HCT116 (cell line): Measurements from ENCODE around the gene GPAT3. TPM values are rescaled to one million over a fixed set of nuclear protein-coding genes. Genes with fewer than 3 reads are reported as not detected.
A peak's percentile ranks its signal among the peaks of the same experiment; 100 is the strongest.

ENCODE experiments used
- ATAC-seq: fragments of 200-7000 bp; cut with Tn5 transposase; 2 replicates; pipeline ENCODE4 v1.9.1; 2020; ENCODE audit warnings: mild to moderate bottlenecking, moderate library complexity
- BruUV-seq: library from RNA; stranded (reverse); fragments of 400-500 nt; replicated peaks from 2 replicates; lab custom pipeline; 2021; lab: Mats Ljungman, UMichigan
- CTCF ChIA-PET: fragments of 300-600 bp; sonication (Branson Sonifier 250); formaldehyde crosslinking; loops from one replicate; lab custom pipeline; 2021; ENCODE audit warnings: antibody characterized with exemption; lab: Charles Lee
- POLR2A ChIA-PET: fragments of 300-600, 350-600 bp; sonication (Branson Sonifier 250); formaldehyde crosslinking; loops from one replicate; lab custom pipeline; 2021; ENCODE audit warnings: antibody characterized with exemption; lab: Charles Lee
- RAD21 ChIA-PET, 2 experiments: fragments of 300-600 bp; sonication (Branson Sonifier 250); formaldehyde crosslinking; loops; one replicate each; lab custom pipeline; 2023; ENCODE audit warnings: low total read pairs in 2 of 2; ENCODE audit not compliant: uncharacterized antibody in 2 of 2, unreplicated experiment in 2 of 2, low non-redundant PET in 1 of 2; lab: Charles Lee
- DNase-seq: peaks from one replicate; pipeline ENCODE4 v3.0.0-alpha.2; 2010; ENCODE audit warnings: low read depth, low spot score
- H2AFZ ChIP-seq: fragments of 200-600 bp; shearing (Covaris generic), sonication (generic); 2 replicates; pipeline ENCODE4 v1.6.1; 2017; ENCODE audit warnings: low read depth, mixed run types, mixed read lengths, antibody characterized with exemption, low read length; ENCODE audit not compliant: poor library complexity, severe bottlenecking
- H3K27ac ChIP-seq: 2 replicates; pipeline ENCODE4 v1.5.1; 2012; ENCODE audit warnings: low read depth, low read length
- H3K27me3 ChIP-seq: fragments of 200-600 bp; sonication (generic); 2 replicates; pipeline ENCODE4 v1.6.1; 2016; ENCODE audit warnings: mixed run types, low read length, mixed read lengths; ENCODE audit not compliant: insufficient read depth
- H3K36me3 ChIP-seq, 2 experiments: fragments of 200-500 bp in 1 of 2; fragments of 200-600 bp in 1 of 2; sonication (Bioruptor generic) in 1 of 2; sonication (generic) in 1 of 2; 2 replicates each; pipeline versions ENCODE4 v1.5.1 to v1.6.1; 2014 to 2016; ENCODE audit warnings: low read length in 2 of 2, inconsistent platforms in 1 of 2, mixed read lengths in 1 of 2, mixed run types in 1 of 2; ENCODE audit not compliant: insufficient read depth in 2 of 2, control insufficient read depth in 1 of 2
- H3K4me1 ChIP-seq, 2 experiments: fragments of 200-600 bp in 1 of 2; sonication (generic) in 1 of 2; 2 replicates each; pipeline versions ENCODE4 v1.5.1 to v1.6.1; 2012 to 2017; ENCODE audit warnings: low read length in 2 of 2, inconsistent platforms in 1 of 2, mild to moderate bottlenecking in 1 of 2, mixed read lengths in 1 of 2, mixed run types in 1 of 2, moderate library complexity in 1 of 2; ENCODE audit not compliant: insufficient read depth in 2 of 2, control insufficient read depth in 1 of 2
- H3K4me2 ChIP-seq: fragments of 200-600 bp; sonication (generic); 2 replicates; pipeline ENCODE4 v1.6.1; 2017; ENCODE audit warnings: mixed run types, low read length, mixed read lengths
- H3K4me3 ChIP-seq, 2 experiments: fragments of 200-600 bp in 1 of 2; sonication (generic) in 1 of 2; replicated peaks in 1 of 2; 2 replicates each; pipeline ENCODE4 v1.5.1; 2011 to 2016; ENCODE audit warnings: low read length in 2 of 2, control low read depth in 1 of 2, low read depth in 1 of 2, mild to moderate bottlenecking in 1 of 2, mixed read lengths in 1 of 2, mixed run types in 1 of 2
- H3K79me2 ChIP-seq: fragments of 200-600 bp; sonication (generic); 2 replicates; pipeline ENCODE4 v1.6.1; 2017; ENCODE audit warnings: mild to moderate bottlenecking, mixed run types, low read length, moderate library complexity, mixed read lengths; ENCODE audit not compliant: insufficient read depth
- H3K9ac ChIP-seq: fragments of 200-600 bp; sonication (generic); 2 replicates; pipeline ENCODE4 v1.6.1; 2016; ENCODE audit warnings: low read length, mixed read lengths
- H3K9me2 ChIP-seq: fragments of 200-600 bp; sonication (generic), shearing (Covaris generic); 2 replicates; pipeline ENCODE4 v1.6.1; 2017; ENCODE audit warnings: mixed run types, mild to moderate bottlenecking, moderate library complexity; ENCODE audit not compliant: insufficient read depth
- H3K9me3 ChIP-seq, 2 experiments: fragments of 200-500 bp in 1 of 2; fragments of 200-600 bp in 1 of 2; sonication (Bioruptor generic) in 1 of 2; sonication (generic) in 1 of 2; 2 replicates each; pipeline ENCODE4 v1.6.1; 2014 to 2017; ENCODE audit warnings: low read length in 2 of 2, mixed read lengths in 2 of 2, inconsistent platforms in 1 of 2, low read depth in 1 of 2, mild to moderate bottlenecking in 1 of 2, mixed run types in 1 of 2, moderate library complexity in 1 of 2; ENCODE audit not compliant: control insufficient read depth in 1 of 2, insufficient read depth in 1 of 2
- H4K20me1 ChIP-seq: fragments of 200-600 bp; sonication (generic), shearing (Covaris generic); 2 replicates; pipeline ENCODE4 v1.6.1; 2017; ENCODE audit warnings: mixed run types, mild to moderate bottlenecking, moderate library complexity; ENCODE audit not compliant: insufficient read depth
- CBX3 ChIP-seq: IDR thresholded peaks from 2 replicates; pipeline ENCODE4 v1.6.1; 2012; ENCODE audit warnings: low read depth
- CEBPB ChIP-seq: IDR thresholded peaks from 2 replicates; pipeline ENCODE4 v1.6.1; 2012; ENCODE audit warnings: low read depth
- EGR1 ChIP-seq: IDR thresholded peaks from 2 replicates; pipeline ENCODE4 v1.6.1; 2012; ENCODE audit warnings: low read depth
- ELF1 ChIP-seq: IDR thresholded peaks from 2 replicates; pipeline ENCODE4 v1.6.1; 2012; ENCODE audit warnings: low read depth, borderline replicate concordance
- EZH2 ChIP-seq: fragments of 200-600 bp; sonication (generic); IDR thresholded peaks from 2 replicates; pipeline ENCODE4 v1.6.1; 2017; ENCODE audit warnings: antibody characterized with exemption, mixed run types
- EZH2phosphoT487 ChIP-seq: fragments of 200-600 bp; IDR thresholded peaks from 2 replicates; pipeline ENCODE4 v1.6.1; 2018; ENCODE audit warnings: antibody characterized with exemption, borderline replicate concordance
- FOSL1 ChIP-seq: IDR thresholded peaks from 2 replicates; pipeline ENCODE4 v1.6.1; 2012; ENCODE audit warnings: low read depth
- POLR2A ChIP-seq: IDR thresholded peaks from 2 replicates; pipeline ENCODE4 v1.7.0; 2011; ENCODE audit warnings: borderline replicate concordance; ENCODE audit not compliant: insufficient read depth, insufficient read length; ENCODE audit errors: extremely low read depth
- REST ChIP-seq: IDR thresholded peaks from 2 replicates; pipeline ENCODE4 v1.6.1; 2012; ENCODE audit warnings: low read depth
- SIN3A ChIP-seq: IDR thresholded peaks from 2 replicates; pipeline ENCODE4 v1.6.1; 2012; ENCODE audit warnings: low read depth
- SP1 ChIP-seq: IDR thresholded peaks from 2 replicates; pipeline ENCODE4 v1.6.1; 2012; ENCODE audit warnings: low read depth
- YY1 ChIP-seq: IDR thresholded peaks from 2 replicates; pipeline ENCODE4 v1.6.1; 2011; ENCODE audit warnings: low read length, low read depth, moderate library complexity, mild to moderate bottlenecking; ENCODE audit not compliant: insufficient replicate concordance; ENCODE audit errors: extremely low read depth
- ZFX ChIP-seq: fragments of 450-650 bp; IDR thresholded peaks from 2 replicates; pipeline ENCODE4 v1.6.1; 2017
- ZNF274 ChIP-seq: fragments of 200-500 bp; sonication (Bioruptor generic); IDR thresholded peaks from 2 replicates; pipeline ENCODE4 v1.6.1; 2014; ENCODE audit warnings: mild to moderate bottlenecking, low read depth, low read length, inconsistent platforms
- intact Hi-C: fragments of 100-400 bp; cut with micrococcal nuclease; formaldehyde crosslinking; loops from 2 replicates; pipeline ENCODE4 v1.10.0; 2022
- total RNA-seq: library from RNA; stranded (reverse); gene quantifications from one replicate; pipeline ENCODE4 v1.2.1, GENCODE V29; 2021; ENCODE audit not compliant: unreplicated experiment
- TF ChIP-seq, protein P1 (sequence below): IDR thresholded peaks from 2 replicates; pipeline ENCODE4 v1.6.1; 2012

Gene GPAT3
- total RNA-seq, 1 experiment from 2014 or later = 36.7 TPM

DNA sequence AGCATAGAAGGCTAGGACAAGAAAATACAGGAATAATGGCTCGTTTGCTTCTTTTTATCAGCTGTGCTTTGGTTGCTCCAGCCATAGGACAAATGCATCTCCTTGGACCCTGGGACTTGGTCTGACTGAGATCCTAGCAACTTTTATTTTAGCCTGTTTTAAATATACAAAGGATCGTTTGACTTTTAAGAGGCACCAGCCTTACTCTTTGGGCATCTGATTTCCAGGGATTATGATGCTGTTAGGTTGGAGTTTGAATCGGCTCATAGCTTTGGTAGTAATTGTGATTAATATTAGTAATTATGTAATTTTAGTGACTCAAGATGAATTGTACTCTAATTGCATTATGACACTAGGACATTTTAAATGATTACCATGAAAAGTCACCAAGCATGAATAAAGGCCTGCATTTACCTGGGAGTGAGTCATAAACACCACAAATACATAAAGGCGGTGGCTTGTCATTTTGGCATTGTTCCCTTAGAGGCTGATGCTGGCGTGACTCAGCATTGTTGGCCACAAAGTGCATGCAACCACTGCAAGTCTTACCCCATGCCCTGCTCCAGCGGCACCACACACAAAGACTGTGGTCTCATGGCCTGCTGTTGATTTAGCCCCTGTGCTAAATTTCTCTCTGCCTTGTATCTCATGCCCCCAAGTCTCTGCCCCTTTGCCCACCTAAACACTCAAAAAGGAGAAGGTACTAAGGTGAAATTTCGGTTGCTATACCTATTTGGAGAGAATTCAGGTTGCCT, 12.4 kb downstream of the GPAT3 start (continued):
- TF ChIP-seq REST = no peak
- TF ChIP-seq, protein P1, sequence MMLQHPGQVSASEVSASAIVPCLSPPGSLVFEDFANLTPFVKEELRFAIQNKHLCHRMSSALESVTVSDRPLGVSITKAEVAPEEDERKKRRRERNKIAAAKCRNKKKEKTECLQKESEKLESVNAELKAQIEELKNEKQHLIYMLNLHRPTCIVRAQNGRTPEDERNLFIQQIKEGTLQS = peak; percentile 82

DNA sequence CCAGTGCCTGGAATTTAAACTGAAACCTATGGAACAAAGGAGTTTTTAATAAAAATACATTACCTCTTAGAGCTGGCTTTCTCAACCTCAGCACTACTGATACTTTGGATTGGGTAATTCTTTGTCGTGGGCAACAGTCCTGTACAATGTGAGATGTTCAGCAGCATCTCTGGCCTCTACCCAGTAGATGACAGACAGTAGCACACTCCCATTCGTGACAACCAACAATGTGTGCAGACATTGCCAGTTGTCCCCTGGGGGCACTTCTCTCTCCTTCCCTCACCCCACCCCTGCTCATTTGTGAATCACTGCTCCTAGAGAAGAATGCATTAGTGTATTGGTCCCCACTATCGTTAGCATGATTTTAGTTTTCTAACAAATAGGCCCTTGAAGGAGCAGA, 16.2 kb downstream of the GPAT3 start:
- Histone ChIP-seq H3K4me3 (no peak overlapping the region), H3K9me2 (no peaks in the 10 kb centered on the region), H3K4me2 (peak overlapping the region; percentile 64), H3K9ac (peak overlapping the region; percentile 1), H3K36me3 (no peaks in the 10 kb centered on the region), H3K4me1 (peaks cover 45 to 81% of the 10 kb centered on the region in 2 experiments), H3K9me3 (no peaks in the 10 kb centered on the region), H3K27ac (no peak overlapping the region), H3K79me2 (peaks cover 40% of the 10 kb centered on the region), H4K20me1 (no peaks in the 10 kb centered on the region), H2AFZ (no peak overlapping the region), H3K27me3 (no peaks in the 10 kb centered on the region)
- DNase-seq (no peak), ATAC-seq (peak; percentile 52)
- POLR2A ChIA-PET = interaction anchor here (0.6 kb wide), 1 partner anchor 16 kb away, joined by 3 read pairs; the partner anchor contains the start of gene GPAT3
- no TSS peak for BruUV-seq
- CTCF ChIA-PET = no interaction called here
- RAD21 ChIA-PET = no interaction called here
- intact Hi-C loops = no loop called here
- TF ChIP-seq POLR2A (no peak), CEBPB (no peak), ZNF274 (no peak), YY1 (no peak), SP1 (no peak), EZH2phosphoT487 (no peak), SIN3A (no peak), ELF1 (no peak), EGR1 (no peak), EZH2 (no peak), ZFX (no peak), FOSL1 (no peak), REST (no peak), CBX3 (no peak)
- TF ChIP-seq, protein P1 = no peak
